H1 (cell line): ENCODE data around the gene TRPV6. TPM values are rescaled to one million over a fixed set of nuclear protein-coding genes. Genes with fewer than 3 reads are reported as not detected.

Experiments
- CTCF ChIP-seq, 3 experiments: IDR thresholded peaks; 1 replicate in 2 of 3; 2 replicates in 1 of 3; pipeline versions ENCODE4 v1.5.1 to v1.6.1; 2011; ENCODE audit warnings: low read length in 3 of 3, mild to moderate bottlenecking in 3 of 3, inconsistent platforms in 2 of 3, low read depth in 1 of 3, moderate library complexity in 1 of 3; ENCODE audit not compliant: insufficient read depth in 1 of 3; ENCODE audit errors: control extremely low read depth in 1 of 3
- RAD21 ChIP-seq, 2 experiments: IDR thresholded peaks in 1 of 2; conservative IDR thresholded peaks in 1 of 2; 2 replicates each; pipeline ENCODE4 v1.6.1; 2011; ENCODE audit warnings: low read depth in 2 of 2, low read length in 2 of 2, improper control_type of control experiment in 1 of 2, inconsistent platforms in 1 of 2, mild to moderate bottlenecking in 1 of 2, moderate library complexity in 1 of 2
- polyA plus RNA-seq, 7 experiments: library from polyadenylated mRNA; depleted of rRNA in 3 of 7; stranded (reverse) in 5 of 7; unstranded in 2 of 7; fragments of >200 nt in 5 of 7; fragments of 200-250 nt in 2 of 7; gene quantifications; 1 replicate in 5 of 7; 2 replicates in 1 of 7; 4 replicates in 1 of 7; pipeline versions ENCODE4 v1.2.1 to v1.2.3, GENCODE V29; 2011 to 2013; ENCODE audit warnings: missing spikeins in 2 of 7, mixed read lengths in 2 of 7
- total RNA-seq: library from RNA; stranded (reverse); fragmentation: NEBNext Ultra II Directional; extraction: Animal tissue kit (Norgen Biotek cat#: 25700); gene quantifications from 2 replicates; pipeline ENCODE4 v1.2.1, GENCODE V29; 2021

TRPV6 gene
- total and polyA plus RNA-seq, 2 of the 8 experiments (the other 6 are each of a cell fraction or from before 2014, with no cell fraction given) = 0.52 to 1.1 TPM

GRCh38 chr7:142866361-142867096, 19.0 kb downstream of the TRPV6 start (continued):
- TF ChIP-seq CTCF (IDR thresholded peaks at IDR 0.05; ENCODE audit: control extremely low read depth in 1 of 3, insufficient read depth in 1 of 3, low read depth in 1 of 3, low read length in 3 of 3) (peak; percentile 79 to 84 (median 83)), RAD21 (IDR thresholded peaks at IDR 0.05 in 1 of 2, conservative IDR thresholded peaks at IDR 0.05 in 1 of 2; ENCODE audit: low read depth in 2 of 2, low read length in 2 of 2) (peak; percentile 67 to 77)
